Common myeloid progenitor, CD34-positive (primary cell): ENCODE measurements around the gene GAB1.

ENCODE experiments used
- CTCF ChIA-PET: fragments of 350-600 bp; sonication (Branson Sonifier 250); formaldehyde crosslinking; loops from one replicate; lab custom pipeline; 2021; ENCODE audit warnings: antibody characterized with exemption; lab: Charles Lee
- POLR2A ChIA-PET: fragments of 350-600 bp; sonication (Branson Sonifier 250); formaldehyde crosslinking; loops from one replicate; lab custom pipeline; 2021; ENCODE audit warnings: antibody characterized with exemption; lab: Charles Lee
- DNase-seq, 3 donors: peaks; one replicate each; pipeline versions ENCODE4 v3.0.0 to v3.0.0-alpha.2; 2013
- H3K27ac ChIP-seq, 2 experiments: 1 replicate in 1 of 2; 2 replicates in 1 of 2; pipeline ENCODE4 v1.7.0; 2013; ENCODE audit warnings: inconsistent platforms in 2 of 2, low read length in 2 of 2, mild to moderate bottlenecking in 2 of 2, low read depth in 1 of 2, moderate library complexity in 1 of 2; ENCODE audit not compliant: severe bottlenecking in 2 of 2, insufficient read depth in 1 of 2, poor library complexity in 1 of 2
- H3K27me3 ChIP-seq, 5 experiments: replicated peaks in 2 of 5; 1 replicate in 3 of 5; 2 replicates in 2 of 5; pipeline versions ENCODE4 v1.6.1 to v1.7.0; 2013; ENCODE audit warnings: low read length in 4 of 5, mild to moderate bottlenecking in 2 of 5, moderate library complexity in 2 of 5, inconsistent platforms in 1 of 5; ENCODE audit not compliant: insufficient read depth in 5 of 5, control insufficient read depth in 4 of 5
- H3K36me3 ChIP-seq, 4 experiments: 1 replicate in 2 of 4; 2 replicates in 2 of 4; pipeline versions ENCODE4 v1.6.1 to v1.7.0; 2013; ENCODE audit warnings: low read length in 3 of 4, control low read depth in 1 of 4, mild to moderate bottlenecking in 1 of 4; ENCODE audit not compliant: control insufficient read depth in 4 of 4, insufficient read depth in 4 of 4
- H3K4me1 ChIP-seq, 4 experiments: 1 replicate in 3 of 4; 2 replicates in 1 of 4; pipeline versions ENCODE4 v1.6.1 to v1.7.1; 2013; ENCODE audit warnings: low read length in 3 of 4, mild to moderate bottlenecking in 3 of 4, control low read depth in 1 of 4, inconsistent platforms in 1 of 4, moderate library complexity in 1 of 4; ENCODE audit not compliant: control insufficient read depth in 4 of 4, insufficient read depth in 4 of 4; ENCODE audit errors: control extremely low read depth in 1 of 4
- H3K4me3 ChIP-seq, 7 experiments: 1 replicate in 4 of 7; 2 replicates in 3 of 7; pipeline versions ENCODE4 v1.5.1 to v1.7.0; 2013; ENCODE audit warnings: mild to moderate bottlenecking in 7 of 7, low read length in 6 of 7, moderate library complexity in 6 of 7, inconsistent platforms in 2 of 7, low read depth in 2 of 7, control low read depth in 1 of 7; ENCODE audit not compliant: insufficient read depth in 4 of 7, control insufficient read depth in 1 of 7; ENCODE audit errors: extremely low read depth in 1 of 7
- H3K9me3 ChIP-seq, 5 experiments: 1 replicate in 4 of 5; 2 replicates in 1 of 5; pipeline versions ENCODE4 v1.6.1 to v1.7.1; 2013; ENCODE audit warnings: low read length in 4 of 5, mild to moderate bottlenecking in 2 of 5, inconsistent platforms in 1 of 5, low read depth in 1 of 5, moderate library complexity in 1 of 5; ENCODE audit not compliant: control insufficient read depth in 4 of 5, insufficient read depth in 2 of 5; ENCODE audit errors: control extremely low read depth in 1 of 5
- WGBS: methylation state at CpG from one replicate; pipeline ENCODE4 v1.1.5; 2013; ENCODE audit not compliant: insufficient coverage; 5-methylcytosine and 5-hydroxymethylcytosine counted together

The GAB1 gene

GRCh38 chr4:143412420-143412758, 75.7 kb downstream of the GAB1 start:
- WGBS, result no CpG with 5 or more reads among the region's 3 CpGs
- H3K36me3 ChIP-seq, result peaks cover 2 to 19% (median 9%) of the 10 kb centered on the region in 4 experiments
- POLR2A ChIA-PET, result no interaction called here

GRCh38 chr4:143417679-143418403, 81.2 kb downstream of the GAB1 start:
- peaks cover 6 to 55% (median 13%) of the 10 kb centered on the region in 4 experiments for H3K36me3 ChIP-seq
- 92% methylated on average over 10 of the region's 12 CpGs for WGBS
- CTCF ChIA-PET, result interaction anchor here (0.6 to 2.2 kb wide), 5 partner anchors 17 to 214 kb away, joined by 3 to 4 read pairs (median 3); no protein-coding TSS in a partner anchor
- H3K27me3 ChIP-seq, result no peaks in the 10 kb centered on the region
- H3K9me3 ChIP-seq, result peaks cover 0 to 17% (median 0%) of the 10 kb centered on the region in 5 experiments
- no peaks in the 10 kb centered on the region for H3K4me1 ChIP-seq
- DNase-seq, result peak in 1 of 3 donors; percentile 15
- H3K27ac ChIP-seq, result no peak overlapping the region
- H3K4me3 ChIP-seq, result no peak overlapping the region
- POLR2A ChIA-PET, result no interaction called here

More at GRCh38 chr4:143412420-143412758, 75.7 kb downstream of the GAB1 start:
- no peak for DNase-seq
- CTCF ChIA-PET, result no interaction called here
- Histone ChIP-seq H3K27ac (no peak overlapping the region), H3K9me3 (peaks cover 0 to under 1% (median 0%) of the 10 kb centered on the region in 5 experiments), H3K4me1 (peaks cover 2 to 6% (median 3%) of the 10 kb centered on the region in 4 experiments), H3K4me3 (no peak overlapping the region), H3K27me3 (no peaks in the 10 kb centered on the region)

GRCh38 chr4:143420227-143420626, 83.6 kb downstream of the GAB1 start:
- no peaks in the 10 kb centered on the region for H3K4me1 ChIP-seq
- CTCF ChIA-PET, result interaction anchor here (0.7 kb wide), 1 partner anchor 14 kb away, joined by 3 read pairs; no protein-coding TSS in a partner anchor
- DNase-seq, result no peak
- peaks cover 9 to 67% (median 14%) of the 10 kb centered on the region in 4 experiments for H3K36me3 ChIP-seq
- no peak overlapping the region for H3K27ac ChIP-seq
- POLR2A ChIA-PET, result no interaction called here
- peaks cover 0 to 28% (median 0%) of the 10 kb centered on the region in 5 experiments for H3K9me3 ChIP-seq
- H3K27me3 ChIP-seq, result no peaks in the 10 kb centered on the region
- no peak overlapping the region for H3K4me3 ChIP-seq
- no CpG with 5 or more reads among the region's 2 CpGs for WGBS

DNA sequence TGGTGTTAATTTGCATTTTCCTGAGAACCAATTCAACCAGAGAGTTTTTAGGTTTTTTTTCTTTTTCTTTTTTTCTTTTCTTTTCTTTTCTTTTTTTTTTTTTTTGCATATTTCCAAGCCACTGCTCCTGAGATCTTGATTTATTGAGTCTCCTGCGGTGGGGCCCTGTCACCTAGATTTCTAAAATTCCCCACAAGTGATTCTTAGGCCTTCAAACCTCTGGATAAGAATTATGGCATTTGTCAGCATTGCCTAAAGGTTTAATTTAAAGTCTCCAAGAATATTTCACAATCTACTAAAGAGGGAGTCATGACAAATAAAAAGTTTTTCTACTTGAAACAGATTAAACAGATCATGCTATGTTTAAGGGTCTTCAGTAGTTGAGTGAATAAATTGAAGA, 84.9 kb downstream of the GAB1 start:
- CTCF ChIA-PET, result interaction anchor here (0.7 to 0.8 kb wide), 2 partner anchors 12 to 22 kb away, joined by 3 read pairs; no protein-coding TSS in a partner anchor
- Histone ChIP-seq H3K4me1 (no peaks in the 10 kb centered on the region), H3K4me3 (no peak overlapping the region), H3K36me3 (peaks cover 11 to 63% (median 15%) of the 10 kb centered on the region in 4 experiments), H3K27ac (no peak overlapping the region), H3K27me3 (no peaks in the 10 kb centered on the region), H3K9me3 (peaks cover 0 to 35% (median 0%) of the 10 kb centered on the region in 5 experiments)
- POLR2A ChIA-PET, result no interaction called here
- no CpG with 5 or more reads among the region's 1 CpG for WGBS
- no peak for DNase-seq

GRCh38 chr4:143424276-143424675, 87.6 kb downstream of the GAB1 start:
- Histone ChIP-seq H3K9me3 (peaks cover 1 to 43% (median 2%) of the 10 kb centered on the region in 5 experiments), H3K4me3 (no peak overlapping the region), H3K27me3 (no peaks in the 10 kb centered on the region), H3K27ac (no peak overlapping the region), H3K36me3 (peaks cover 8 to 64% (median 10%) of the 10 kb centered on the region in 4 experiments), H3K4me1 (no peaks in the 10 kb centered on the region)
- DNase-seq, result no peak
- ChIA-PET POLR2A (no interaction called here), CTCF (no interaction called here)

DNA sequence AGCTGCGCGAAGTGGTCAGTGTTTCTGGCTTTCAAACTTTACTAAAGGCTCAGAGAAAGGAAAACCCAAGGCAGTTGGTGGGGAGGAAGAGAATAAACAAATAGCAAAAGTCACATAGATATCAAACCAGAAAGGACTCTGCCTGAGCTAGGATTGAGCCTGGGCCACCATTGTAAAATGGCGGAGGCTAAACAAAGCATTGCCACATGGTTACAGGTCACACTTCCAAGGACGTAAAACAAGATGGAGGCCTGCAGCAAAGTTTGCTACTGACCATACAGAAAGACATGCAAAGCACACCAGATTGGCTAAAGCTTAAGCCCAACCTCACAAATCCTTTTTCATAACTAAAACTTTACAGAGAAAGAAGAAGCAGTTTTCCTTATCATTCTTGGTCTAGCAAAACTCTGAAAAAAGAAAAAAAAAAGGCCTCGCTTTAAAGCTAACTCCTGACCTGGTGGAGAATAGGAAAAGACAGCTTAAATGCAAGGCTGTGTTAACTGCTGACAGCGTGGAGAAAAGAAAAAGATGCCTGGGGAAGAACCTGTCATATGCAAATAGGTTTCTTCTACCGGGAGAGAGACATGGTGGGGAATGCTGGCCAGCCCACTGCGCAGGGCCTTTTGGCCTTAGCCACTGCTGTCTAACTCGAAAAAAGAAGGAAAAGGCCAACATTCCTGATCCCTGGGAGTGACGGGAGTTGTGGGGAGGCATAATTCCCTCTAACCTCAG, 95.0 kb downstream of the GAB1 start:
- H3K9me3 ChIP-seq, result peaks cover 6 to 74% (median 13%) of the 10 kb centered on the region in 5 experiments
- no peak overlapping the region for H3K27ac ChIP-seq
- WGBS, result 97% methylated on average over 8 of the region's 10 CpGs
- H3K4me1 ChIP-seq, result no peaks in the 10 kb centered on the region
- no peak overlapping the region for H3K4me3 ChIP-seq
- ChIA-PET POLR2A (no interaction called here), CTCF (interaction anchor here (1.3 to 1.5 kb wide), 2 partner anchors 29 to 56 kb away, joined by 3 to 4 read pairs; no protein-coding TSS in a partner anchor)
- no peaks in the 10 kb centered on the region for H3K27me3 ChIP-seq
- no peak for DNase-seq
- peaks cover 11 to 72% (median 18%) of the 10 kb centered on the region in 4 experiments for H3K36me3 ChIP-seq

- no peak overlapping the region for H3K4me3 ChIP-seq
- DNase-seq, result no peak
- no peaks in the 10 kb centered on the region for H3K27me3 ChIP-seq
- H3K9me3 ChIP-seq, result peaks cover 6 to 74% (median 13%) of the 10 kb centered on the region in 5 experiments
- H3K4me1 ChIP-seq, result no peaks in the 10 kb centered on the region
- CTCF ChIA-PET, result interaction anchor here (1.0 to 1.3 kb wide), 2 partner anchors 23 to 57 kb away, joined by 3 to 4 read pairs; no protein-coding TSS in a partner anchor
- 94% methylated on average over 2 of the region's 4 CpGs for WGBS
- POLR2A ChIA-PET, result no interaction called here
- peaks cover 11 to 69% (median 18%) of the 10 kb centered on the region in 4 experiments for H3K36me3 ChIP-seq
- H3K27ac ChIP-seq, result no peak overlapping the region
Observed at GRCh38 chr4:143432258-143432591, 95.5 kb downstream of the GAB1 start.
